ENCODE results near the gene PHKA2.
"Not testable (repeated sequence)": the region's sequence is repeated elsewhere in the genome, so short reads cannot be mapped to it uniquely, and the experiment has no call there.

Gene PHKA2, protein sequence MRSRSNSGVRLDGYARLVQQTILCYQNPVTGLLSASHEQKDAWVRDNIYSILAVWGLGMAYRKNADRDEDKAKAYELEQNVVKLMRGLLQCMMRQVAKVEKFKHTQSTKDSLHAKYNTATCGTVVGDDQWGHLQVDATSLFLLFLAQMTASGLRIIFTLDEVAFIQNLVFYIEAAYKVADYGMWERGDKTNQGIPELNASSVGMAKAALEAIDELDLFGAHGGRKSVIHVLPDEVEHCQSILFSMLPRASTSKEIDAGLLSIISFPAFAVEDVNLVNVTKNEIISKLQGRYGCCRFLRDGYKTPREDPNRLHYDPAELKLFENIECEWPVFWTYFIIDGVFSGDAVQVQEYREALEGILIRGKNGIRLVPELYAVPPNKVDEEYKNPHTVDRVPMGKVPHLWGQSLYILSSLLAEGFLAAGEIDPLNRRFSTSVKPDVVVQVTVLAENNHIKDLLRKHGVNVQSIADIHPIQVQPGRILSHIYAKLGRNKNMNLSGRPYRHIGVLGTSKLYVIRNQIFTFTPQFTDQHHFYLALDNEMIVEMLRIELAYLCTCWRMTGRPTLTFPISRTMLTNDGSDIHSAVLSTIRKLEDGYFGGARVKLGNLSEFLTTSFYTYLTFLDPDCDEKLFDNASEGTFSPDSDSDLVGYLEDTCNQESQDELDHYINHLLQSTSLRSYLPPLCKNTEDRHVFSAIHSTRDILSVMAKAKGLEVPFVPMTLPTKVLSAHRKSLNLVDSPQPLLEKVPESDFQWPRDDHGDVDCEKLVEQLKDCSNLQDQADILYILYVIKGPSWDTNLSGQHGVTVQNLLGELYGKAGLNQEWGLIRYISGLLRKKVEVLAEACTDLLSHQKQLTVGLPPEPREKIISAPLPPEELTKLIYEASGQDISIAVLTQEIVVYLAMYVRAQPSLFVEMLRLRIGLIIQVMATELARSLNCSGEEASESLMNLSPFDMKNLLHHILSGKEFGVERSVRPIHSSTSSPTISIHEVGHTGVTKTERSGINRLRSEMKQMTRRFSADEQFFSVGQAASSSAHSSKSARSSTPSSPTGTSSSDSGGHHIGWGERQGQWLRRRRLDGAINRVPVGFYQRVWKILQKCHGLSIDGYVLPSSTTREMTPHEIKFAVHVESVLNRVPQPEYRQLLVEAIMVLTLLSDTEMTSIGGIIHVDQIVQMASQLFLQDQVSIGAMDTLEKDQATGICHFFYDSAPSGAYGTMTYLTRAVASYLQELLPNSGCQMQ

DNA sequence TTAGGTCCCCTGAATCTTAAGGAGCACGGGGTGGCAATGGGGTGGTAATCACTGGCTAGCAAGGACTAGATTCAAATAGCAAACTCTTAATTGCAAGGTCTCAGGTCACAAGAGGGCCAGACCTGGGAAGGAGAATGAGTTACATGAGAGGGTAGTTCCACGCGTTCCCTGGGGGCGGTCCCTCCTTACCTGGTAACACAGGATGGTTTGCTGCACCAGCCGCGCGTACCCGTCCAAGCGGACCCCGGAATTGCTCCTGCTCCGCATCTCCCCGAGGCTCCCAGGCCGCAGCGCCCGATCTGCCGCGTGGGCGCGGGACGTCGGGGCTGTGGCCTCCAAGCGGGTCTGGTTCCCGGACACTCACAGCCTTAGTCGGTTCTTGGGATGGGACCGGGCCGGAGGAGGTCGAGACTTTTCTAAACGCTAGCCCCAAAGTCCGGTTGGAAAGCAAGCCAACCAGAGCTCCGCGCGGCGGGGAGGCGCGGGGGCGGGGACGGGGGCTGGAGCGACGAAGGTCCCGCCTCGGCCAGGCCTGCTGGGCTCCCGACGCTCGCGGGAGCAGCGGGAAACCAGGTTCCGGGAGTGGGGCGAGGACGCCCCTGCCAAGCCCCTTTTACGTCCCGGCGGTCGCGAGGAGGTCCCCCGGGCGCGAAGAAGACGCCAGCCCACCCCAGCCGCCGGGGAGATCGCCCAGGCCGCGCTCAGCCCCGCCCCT lies at the start of gene PHKA2:
PHKA2 (minus strand) TSS at position 449 of the 715 bp plus-strand sequence; CDS start at position 267, 182 bp downstream.
- intact Hi-C loops (cut with DNase I) = no loop called here
- peak in 39 of 42 donors; percentile 18 to 75 (median 50) for DNase-seq

DNA sequence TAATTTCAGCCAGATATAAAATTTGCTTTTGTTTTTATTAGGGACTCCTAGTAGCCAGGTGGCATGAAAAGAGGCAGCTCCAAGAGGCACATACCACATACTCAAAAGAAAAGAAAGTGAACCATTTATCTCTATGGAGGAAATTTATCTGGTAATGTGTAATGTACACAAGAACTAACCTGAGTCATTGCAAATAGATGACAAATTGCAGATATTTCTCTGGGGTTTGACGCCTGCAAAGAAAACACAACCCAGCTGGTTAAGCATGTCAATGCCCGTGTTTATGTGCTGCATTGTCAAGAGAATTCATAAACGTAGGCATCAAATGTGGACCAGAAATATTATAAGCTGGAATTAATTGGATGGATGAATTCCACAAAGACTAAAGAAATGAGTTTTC lies 46.9 kb upstream of the PHKA2 start:
- no peak for DNase-seq
- intact Hi-C loops (cut with DNase I) = no loop called here

DNA sequence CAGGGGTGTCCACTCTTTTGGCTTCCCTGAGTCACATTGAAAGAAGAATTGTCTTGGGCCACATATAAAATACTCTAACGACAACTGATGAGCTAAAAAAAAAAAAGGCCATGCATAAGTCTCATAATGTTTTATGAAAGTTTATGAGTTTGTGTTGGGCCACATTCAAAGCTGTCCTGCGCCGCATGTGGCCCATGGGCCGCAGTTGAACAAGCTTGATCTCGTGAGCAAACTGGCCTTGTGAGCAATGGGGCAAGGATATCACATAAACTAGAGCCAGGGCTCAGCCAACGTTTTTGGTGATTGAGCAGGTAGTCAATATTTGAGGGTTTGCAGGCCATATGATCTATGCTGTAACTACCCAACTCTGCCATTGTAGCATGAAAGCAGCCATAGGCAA lies 44.6 kb upstream of the PHKA2 start:
- no peak for DNase-seq

DNA sequence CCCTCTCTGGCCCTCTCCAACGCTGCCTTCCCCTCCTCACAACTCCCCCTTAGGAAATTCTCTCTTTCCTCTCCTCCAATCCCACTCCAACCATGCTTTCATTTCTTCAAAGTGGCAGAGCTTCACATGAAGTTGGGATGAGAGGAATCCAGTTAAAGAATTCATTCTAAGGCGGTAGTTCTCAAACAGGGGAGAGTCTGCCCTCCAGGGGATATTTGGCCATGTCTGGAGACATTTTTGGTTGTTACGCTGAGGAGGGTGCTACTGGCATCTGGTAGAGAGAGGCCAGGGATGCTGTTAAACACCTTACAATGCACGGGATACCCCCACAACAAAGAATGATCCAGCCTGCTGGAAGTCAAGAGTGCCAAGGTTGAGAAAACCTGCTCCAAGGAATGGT lies 40.5 kb upstream of the PHKA2 start:
- no peak for DNase-seq
- intact Hi-C loops (cut with DNase I) = no loop called here

More for the DNA sequence above, 44.6 kb upstream of the PHKA2 start:
- intact Hi-C loops (cut with DNase I) = no loop called here

DNA sequence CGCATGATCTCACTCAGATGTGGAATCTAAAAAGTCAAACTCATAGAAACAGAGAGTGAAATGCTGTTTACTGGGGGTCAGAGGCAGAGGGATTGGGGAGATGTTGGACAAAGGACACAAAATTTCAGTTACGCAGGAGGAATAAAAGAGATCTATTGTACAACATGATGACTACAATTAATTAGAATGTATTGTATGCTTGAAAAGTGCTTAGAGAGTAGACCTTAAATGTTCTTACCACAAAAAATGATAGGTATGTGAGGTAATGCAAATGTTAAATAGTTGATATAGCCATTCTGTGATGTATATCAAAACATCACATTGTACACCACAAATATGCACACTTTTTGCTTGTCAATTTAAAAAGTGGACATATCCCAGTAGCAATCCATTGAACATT lies 36.1 kb upstream of the PHKA2 start:
- intact Hi-C loops (cut with DNase I) = no loop called here
- no peak for DNase-seq

DNA sequence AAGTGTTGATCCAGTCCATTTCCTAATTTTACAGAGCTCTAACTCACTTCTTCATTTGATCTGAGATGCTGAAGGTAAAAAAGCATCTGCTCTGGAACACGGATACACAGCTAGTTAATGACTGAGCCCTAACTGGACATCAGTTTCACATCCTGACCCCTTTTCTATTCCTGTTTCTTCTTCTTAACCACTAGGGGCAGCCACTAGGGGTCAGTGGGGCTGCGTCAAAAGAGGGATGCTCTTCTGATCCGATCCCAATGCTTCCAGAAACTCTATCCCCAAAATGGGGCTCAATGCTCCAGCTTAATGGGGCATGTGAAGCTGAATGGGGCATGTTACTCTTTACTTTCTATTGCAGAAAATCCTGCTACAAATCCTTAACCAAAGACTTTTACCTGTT lies 33.4 kb upstream of the PHKA2 start:
- peak in 11 of 42 donors; percentile 2 to 38 (median 8) for DNase-seq
- intact Hi-C loops (cut with DNase I) = no loop called here

DNA sequence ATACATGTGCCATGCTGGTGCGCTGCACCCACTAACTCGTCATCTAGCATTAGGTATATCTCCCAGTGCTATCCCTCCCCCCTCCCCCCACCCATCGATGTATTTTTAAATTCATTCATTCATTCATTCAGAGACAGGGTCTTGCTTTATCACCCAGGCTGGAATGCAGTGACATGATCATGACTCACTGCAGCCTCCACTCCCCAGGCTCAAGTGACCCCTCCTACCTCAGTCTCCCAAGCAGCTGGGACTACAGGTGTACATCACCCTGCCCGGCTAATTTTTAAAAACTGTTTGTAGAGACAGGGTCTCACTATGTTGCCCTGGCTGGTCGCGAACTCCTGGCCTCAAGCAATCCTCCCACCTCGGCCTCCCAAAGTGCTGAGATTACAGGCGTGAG lies 32.7 kb upstream of the PHKA2 start:
- intact Hi-C loops (cut with DNase I); DNase-seq: not testable (repeated sequence)

DNA sequence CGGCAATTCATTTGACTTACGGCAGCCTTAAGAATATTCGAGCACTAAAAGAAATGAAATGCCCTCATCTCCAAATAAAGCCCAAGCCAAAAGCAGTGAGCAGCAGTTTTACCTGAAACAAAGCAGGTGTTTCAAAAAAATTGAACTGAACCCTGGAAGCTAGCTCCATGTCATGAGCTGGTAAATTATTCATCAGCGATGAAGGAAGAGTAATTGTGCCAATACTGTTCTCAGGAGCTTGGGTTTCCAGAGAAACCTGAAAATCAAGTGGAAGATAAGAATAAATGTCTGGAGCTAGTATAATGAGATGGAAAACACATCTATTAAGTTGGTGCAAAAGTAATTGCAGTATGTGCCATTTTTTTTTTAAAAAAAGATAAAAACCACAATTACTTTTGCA lies 24.0 kb upstream of the PHKA2 start:
- no peak for DNase-seq
- intact Hi-C loops (cut with DNase I) = no loop called here

DNA sequence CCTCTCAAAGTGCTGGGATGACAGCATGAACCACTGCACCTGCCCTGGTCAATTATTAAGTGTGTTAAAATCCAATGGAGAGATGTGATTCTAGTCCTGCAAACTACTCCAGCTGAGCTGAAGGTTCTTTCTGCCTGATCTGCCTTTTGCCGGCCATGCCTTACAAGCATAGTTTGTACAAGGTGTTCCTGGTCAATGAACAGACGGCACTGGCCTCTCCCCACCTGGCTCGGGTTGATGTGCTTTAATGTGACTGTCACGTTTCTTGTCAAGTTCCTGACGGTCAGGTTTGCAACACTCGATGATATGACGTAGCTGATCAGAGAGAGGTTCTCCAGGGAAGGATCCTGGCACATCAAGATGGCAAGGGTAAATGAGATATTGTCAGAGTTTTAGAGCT lies 23.1 kb upstream of the PHKA2 start:
- intact Hi-C loops (cut with DNase I) = no loop called here

DNA sequence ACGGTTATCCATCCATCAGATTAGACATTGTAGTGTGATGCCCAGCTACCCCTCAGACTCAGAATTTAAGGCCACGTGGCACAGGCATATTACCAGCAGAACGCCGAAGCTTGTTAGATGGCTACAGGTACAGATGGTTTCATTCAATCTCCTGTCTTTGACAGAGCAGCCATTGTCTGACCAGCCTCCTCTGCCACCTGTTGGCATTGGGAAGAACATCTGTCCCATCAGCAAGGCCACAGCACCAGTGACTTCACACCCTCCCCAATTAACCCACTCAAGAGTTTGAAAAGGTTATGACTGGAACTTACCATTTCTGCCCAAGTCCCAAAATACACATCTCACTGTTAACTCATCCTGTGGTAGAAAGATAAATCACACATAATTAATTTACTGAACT lies 22.0 kb upstream of the PHKA2 start:
- no peak for DNase-seq
- intact Hi-C loops (cut with DNase I) = no loop called here

More for the DNA sequence above, 23.1 kb upstream of the PHKA2 start:
- no peak for DNase-seq

DNA sequence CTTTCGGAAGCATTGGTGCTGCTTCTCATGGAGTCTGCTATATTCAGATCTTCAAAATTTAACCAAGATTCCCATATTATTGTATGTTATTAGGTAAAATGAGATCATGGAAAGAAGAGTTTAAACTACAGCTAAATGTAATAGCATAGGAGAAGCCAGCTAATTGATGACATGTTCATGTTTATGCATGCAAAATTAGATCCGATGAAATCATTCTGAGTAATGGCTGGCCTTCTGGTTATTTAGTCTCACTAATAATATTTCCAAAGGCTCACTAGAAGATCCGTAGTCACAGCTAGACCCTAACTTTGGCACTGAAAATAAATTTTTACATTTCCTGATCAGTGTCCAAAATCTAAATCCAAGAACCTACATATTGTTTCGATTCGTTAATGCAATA lies 19.8 kb upstream of the PHKA2 start:
- intact Hi-C loops (cut with DNase I) = no loop called here
- no peak for DNase-seq

DNA sequence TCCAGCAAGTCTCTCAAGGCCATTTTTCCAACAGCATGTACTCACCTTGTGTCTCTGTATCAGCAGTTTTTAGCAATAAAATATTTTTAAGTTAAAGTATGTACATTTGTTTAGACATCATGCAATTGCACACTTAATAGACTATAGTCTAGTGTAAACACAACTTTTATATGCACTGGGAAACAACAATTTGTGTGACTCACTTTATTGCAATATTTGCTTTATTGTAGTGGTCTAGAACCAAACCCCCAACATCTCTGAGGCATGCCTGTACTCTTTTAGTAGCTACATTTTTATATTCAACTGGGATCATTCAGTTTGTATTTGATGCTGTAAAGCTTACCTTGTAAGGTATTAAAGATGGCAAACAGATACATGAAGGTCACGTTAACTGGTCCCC lies 14.7 kb upstream of the PHKA2 start:
- intact Hi-C loops (cut with DNase I) = no loop called here
- DNase-seq = no peak

DNA sequence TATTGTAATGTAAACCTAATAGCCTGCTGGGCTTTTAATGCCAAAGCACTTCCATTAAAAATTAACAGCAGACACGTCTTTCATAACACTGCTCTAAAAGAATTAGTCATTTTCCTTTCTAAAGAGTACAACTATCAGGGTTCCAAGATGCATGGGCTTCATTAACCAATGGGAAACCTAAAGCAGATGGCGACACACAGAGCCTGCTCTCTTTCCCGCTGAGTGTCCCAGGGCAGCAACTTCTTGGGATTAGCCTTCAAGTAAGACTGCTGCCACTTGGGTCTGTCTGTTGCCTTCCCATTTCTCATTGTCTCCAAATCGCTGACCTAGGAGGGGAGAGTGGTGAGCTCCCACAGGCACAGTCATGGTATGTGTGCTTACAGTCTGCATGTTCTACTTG lies 14.0 kb upstream of the PHKA2 start:
- no peak for DNase-seq
- intact Hi-C loops (cut with DNase I) = no loop called here

DNA sequence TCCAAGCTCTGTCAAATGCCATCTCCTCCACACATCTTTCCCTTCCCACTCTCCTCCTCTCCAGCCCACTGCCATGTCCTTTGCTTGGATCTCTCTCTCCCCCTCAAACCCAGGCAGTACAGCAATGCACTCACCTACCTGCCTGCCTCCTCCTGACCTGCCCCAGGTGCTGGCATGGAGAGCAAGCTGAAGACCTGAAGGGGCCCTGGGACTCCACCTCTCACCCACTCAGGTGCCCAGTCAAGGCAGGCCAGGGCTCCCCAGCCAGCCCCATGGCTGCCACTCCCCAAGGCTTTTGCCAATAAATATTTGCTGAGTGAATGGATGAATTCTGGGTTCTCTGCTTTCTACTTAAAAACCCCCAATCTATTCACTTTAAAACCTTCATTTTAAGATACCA lies 12.6 kb upstream of the PHKA2 start:
- intact Hi-C loops (cut with DNase I) = no loop called here

DNA sequence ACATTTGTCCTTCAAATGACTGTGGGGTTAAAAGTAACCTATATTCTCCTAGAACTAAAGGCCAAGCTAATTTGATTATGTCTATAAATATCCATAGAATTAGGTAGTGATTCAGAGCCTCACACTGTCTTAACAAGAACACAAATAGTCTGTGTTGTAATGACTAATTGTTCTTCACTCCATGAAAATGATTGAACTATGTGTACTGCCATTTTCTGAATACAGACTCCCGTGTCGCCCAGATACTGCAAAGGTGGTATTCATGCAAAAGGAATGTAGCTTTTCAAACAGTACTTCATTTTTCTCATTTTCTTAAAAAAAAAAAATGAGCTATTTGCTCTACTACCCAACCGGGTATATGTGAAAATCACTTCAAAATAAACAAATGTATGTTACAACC lies 11.3 kb upstream of the PHKA2 start:
- DNase-seq = no peak
- intact Hi-C loops (cut with DNase I) = no loop called here

More for the DNA sequence above, 12.6 kb upstream of the PHKA2 start:
- DNase-seq = peak in 4 of 42 donors; percentile 2 to 35 (median 4)

DNA sequence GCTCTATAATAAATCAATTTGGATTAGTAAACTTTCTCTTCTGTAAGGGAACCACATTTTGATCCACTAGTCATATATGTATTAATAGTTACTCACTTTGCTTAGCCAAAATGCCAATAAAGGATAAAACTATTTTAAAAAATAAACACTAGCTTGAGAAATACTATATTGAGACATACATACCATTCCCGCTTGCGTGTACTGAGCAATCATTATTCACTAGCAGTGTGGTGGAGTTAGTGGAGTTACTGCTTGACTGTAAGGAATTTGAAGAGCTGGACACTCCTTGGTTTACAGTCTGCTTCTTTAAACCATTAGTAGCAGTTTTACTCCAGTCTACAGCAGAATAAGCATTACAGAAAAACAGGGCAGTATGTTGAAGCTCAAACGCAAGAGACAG lies 10.8 kb upstream of the PHKA2 start:
- no peak for DNase-seq
- intact Hi-C loops (cut with DNase I) = no loop called here

DNA sequence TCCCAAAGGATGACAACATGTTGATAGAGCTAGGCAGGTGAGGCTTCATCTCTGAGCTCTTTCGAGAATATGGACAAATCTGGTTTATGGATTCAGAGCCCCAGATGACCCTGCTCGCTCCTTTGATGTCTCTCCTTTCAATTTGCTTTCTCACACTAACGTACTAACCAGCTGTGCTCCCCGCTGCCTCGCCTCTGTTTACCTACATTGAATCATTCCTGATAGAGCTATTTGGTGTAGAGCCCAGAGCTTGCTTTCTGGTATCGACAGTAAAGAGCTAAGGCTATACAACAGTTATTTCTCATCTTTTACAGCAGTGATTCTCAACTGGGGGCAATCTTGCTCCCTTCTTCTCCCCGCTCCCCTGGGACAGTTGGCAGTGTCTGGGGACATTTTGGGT lies 8.9 kb upstream of the PHKA2 start:
- no peak for DNase-seq

DNA sequence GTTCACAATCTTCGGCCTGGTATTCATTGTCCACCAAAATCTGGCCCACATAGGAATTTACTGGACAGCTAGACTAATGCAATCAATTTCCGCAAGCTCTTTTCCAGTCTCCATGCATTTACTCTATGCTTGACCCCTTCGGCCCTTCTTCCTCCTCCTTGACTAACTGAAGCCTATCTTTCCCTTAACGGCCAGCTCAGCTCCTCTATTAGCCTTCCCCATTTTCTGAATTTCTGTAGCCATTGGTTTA lies 1.2 kb upstream of the PHKA2 start:
- intact Hi-C loops (cut with DNase I) = no loop called here
- no peak for DNase-seq

More for the DNA sequence above, 8.9 kb upstream of the PHKA2 start:
- intact Hi-C loops (cut with DNase I) = no loop called here

All from head of caudate nucleus (tissue), 42 donors.